Superior temporal gyrus (tissue), 1 donor: ENCODE measurements around the gene STPG2.

Source experiments
- DNase-seq: peaks from one replicate; pipeline ENCODE4 v3.0.0-alpha.2; 2016; ENCODE audit errors: extremely low spot score

Gene STPG2

DNA sequence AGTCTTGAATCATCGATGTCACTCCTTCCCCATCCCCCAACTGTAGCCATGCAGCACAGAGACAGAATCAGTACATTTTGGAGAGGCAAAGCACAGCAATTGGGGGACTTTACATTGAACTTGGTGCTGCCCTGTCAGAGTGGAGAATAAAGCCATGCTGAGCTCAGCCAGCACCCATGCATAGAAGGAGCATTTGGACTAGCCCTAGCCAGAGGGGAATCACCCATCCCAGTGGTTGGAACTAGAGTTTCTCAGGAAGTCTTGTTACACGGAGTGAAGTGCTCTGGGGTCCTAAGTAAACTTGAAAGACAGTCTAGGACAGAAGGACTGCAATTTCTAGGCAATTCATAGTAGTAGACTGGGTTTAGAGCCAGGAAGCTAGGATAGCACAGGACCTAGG, 49.6 kb downstream of the STPG2 start:
- no peak for DNase-seq

DNA sequence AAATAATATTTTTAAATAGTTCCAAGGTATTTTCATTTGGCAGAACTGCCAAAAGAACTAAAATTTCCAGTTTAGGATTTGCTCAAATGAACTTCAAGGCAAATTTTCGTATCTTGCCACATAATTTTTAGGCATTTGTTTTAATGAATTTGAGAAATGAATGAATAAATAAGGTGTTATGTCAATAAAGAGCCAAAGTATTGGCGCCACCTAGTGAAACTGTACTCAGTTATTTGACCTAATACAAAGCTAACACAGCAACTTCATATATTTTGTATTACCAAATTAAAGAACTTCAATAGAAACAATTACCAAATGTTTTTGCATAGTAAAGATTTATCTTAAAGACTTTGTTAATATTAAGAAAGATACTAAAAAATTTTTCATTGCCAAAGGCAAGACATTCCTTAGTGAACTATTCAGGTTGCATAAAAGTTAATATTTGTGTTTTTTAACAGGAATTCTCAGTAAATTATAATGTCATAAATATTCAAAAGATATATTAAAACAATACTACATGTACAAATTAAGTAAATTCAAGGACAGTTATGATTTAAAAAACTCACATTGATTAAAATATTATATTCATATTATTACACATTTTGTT, 50.3 kb downstream of the STPG2 start:
- DNase-seq: no peak

- no peak for DNase-seq
Observed at GRCh38 chr4:98081936-98082335, 61.3 kb downstream of the STPG2 start.

DNA sequence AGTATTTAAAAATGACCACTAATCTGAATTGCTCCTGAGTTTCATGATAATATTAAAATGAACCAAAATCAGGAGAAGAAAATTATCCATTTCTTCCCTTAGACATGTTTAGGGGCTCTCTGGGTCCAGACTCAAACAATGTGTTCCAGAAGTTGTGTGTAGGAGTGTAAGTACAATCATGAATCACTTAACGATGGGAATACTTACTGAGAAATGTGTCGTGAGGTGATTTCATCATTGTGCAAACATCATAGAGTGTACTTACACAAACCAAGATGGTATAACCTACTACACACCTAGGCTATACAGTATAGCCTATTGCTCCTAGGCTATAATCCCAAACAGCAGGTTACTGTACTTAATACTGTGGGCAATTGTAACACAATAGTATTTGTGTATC, 74.8 kb downstream of the STPG2 start:
- DNase-seq: no peak

- DNase-seq: no peak
Observed at GRCh38 chr4:98055800-98056501, 87.3 kb downstream of the STPG2 start.

GRCh38 chr4:98046665-98047064, 96.6 kb downstream of the STPG2 start:
- no peak for DNase-seq

DNA sequence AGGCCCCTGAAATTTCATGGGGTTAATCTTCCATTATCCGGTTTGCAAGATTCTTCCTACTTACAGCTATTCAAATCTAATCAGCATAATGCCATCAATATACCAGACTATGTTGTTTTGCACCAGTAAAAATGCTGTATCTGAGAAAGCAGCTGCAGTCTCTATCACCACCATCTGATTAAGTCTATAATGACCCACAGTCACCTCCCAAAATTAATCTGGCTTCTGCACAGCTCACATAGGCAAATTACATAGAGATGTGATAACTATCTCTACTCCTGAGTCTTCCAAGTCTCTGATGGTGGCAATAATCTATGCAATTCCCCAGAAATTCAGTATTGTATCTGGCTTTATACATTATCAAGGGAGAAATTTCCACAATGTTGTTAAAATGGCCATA, 113.2 kb downstream of the STPG2 start:
- no peak for DNase-seq

- DNase-seq: no peak
Observed at GRCh38 chr4:98027827-98028226, 115.4 kb downstream of the STPG2 start.

DNA sequence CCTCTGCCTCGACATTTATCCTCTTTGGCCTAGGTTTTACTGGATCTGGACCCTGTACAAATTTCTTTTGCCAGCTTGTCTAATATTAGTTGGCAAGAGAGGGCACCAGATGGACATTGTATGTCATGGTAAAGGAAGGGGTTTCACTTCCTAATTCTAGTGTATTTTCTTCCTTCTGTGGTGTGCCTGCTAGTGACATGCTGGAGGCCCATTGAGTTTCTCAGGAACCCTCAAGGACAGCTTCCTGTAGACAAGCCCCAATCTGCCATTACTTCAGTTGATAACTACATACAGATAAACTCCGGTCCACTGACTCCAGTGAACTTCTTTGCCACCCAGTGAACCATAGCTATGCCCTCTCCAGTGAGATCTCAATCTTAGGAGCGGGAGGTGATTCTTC, 116.9 kb downstream of the STPG2 start:
- DNase-seq: no peak

GRCh38 chr4:98006814-98007412, 136.4 kb downstream of the STPG2 start:
- DNase-seq: no peak

- DNase-seq: no peak
Observed at GRCh38 chr4:98006060-98006459, 137.2 kb downstream of the STPG2 start.

DNA sequence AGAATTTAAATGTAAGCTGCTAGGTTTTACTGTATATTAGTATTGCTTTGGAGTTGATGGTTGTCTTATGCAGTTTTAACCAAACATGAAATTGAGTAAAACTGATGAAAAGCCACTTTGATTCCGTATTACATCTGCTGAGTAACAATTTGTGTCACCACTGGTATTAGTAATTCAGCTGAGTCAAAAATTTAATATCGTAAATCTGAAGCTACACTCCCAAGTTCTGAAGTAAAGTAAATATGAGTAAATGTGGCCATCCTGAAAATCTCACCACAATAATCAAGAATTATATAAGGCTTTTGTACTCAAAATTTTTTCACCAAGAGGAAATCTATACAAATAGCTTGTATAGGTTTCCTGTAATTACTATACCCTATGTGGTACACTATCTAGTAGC, 142.3 kb downstream of the STPG2 start:
- DNase-seq: no peak

GRCh38 chr4:97998203-97998602, 145.1 kb downstream of the STPG2 start:
- no peak for DNase-seq

DNA sequence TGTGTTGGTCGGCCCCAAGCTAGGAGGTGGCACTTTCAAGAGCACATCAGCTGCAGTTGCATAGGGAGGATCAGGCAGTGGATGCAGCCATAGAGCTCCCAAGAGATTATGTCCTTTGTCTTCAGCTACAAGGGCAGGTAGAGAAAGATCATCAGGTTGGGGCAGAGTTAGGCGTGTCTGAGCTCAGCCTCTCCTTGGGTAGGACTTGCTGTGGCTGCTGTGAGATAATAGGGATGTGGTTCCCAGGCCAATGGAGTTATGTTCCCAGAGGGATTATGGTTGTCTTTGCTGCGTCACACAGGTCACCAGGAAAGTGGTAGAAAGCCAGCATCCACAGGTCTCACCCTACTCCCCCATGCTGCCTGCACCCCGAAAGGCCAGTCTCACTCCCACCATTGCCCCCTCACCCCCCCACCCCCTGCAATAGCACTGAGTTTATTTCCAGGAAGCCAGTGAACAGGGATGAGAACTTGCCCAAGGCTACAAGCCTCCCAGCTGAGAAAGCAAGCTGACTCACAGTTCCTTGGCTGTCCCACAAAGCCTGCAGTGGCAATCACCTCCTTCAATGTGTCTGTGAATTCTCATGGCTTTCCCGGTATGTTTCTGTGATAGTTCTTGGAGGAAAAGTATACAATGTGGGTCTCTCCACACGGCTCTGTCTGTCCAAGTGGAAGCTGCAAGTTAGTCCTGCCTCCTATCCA, 148.4 kb downstream of the STPG2 start:
- DNase-seq: no peak

- DNase-seq: no peak
Observed at GRCh38 chr4:97990409-97990808, 152.9 kb downstream of the STPG2 start.

GRCh38 chr4:97987019-97987648, 156.1 kb downstream of the STPG2 start:
- peak; percentile 61 for DNase-seq

- no peak for DNase-seq
Observed at GRCh38 chr4:97984545-97985131, 158.6 kb downstream of the STPG2 start.

- DNase-seq: no peak
Observed at GRCh38 chr4:97978791-97979488, 164.3 kb downstream of the STPG2 start.

DNA sequence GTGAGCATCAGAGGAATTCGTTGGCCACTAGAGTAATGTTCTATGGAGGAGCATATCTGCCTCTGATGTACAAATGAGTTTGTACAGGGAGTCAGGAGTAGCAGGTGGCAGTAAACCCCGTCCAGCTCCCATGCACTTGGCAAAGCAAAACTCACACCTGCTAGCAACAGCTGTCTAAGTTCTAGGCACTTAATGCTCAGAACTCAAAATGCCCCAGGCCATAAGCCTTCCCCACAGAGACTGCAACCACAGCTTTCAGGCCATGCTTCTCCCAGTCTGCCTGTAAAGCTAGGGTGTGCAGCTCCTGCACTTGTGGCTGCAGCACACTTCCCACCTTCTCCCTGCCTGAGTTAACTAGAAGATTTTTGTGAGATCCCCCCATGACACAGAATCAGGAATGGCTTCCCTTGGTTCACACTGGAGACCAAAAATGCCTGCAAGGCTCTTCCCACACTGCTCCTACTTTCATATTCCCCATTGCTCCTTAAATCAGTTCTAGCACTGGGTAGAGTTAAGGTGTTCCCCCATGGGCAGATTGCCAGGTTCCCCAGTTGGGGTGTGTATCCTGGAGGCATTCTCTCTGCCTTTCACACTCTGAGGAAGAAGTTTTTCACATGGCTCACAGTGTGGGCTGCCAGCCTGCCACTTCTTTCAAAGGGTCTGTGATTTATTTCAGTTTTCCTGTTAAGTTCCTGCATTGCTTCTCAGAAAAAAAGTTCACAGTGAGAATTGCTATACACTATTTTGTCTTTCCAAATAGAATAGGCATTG, 189.9 kb downstream of the STPG2 start:
- no peak for DNase-seq

DNA sequence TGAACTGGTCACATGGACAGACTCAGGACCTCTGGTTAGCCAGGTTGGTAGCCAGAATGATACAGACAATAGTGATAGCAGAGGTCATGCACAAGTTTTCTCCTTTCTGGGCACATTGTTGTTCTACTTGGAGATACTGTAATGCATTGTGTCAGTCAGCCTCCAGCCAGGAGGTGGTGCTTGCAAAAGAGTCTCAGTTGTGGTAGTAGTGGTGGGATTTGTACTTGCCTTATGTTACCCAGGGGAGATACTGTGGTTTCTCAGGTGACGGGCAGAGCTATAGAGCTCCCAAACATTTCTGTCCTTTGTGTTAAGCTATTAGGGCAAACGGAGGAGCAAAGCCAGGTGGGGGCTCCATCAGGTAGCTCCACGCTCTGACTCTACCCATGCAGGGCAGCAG, 190.5 kb downstream of the STPG2 start:
- no peak for DNase-seq

GRCh38 chr4:97950836-97951235, 192.4 kb downstream of the STPG2 start:
- no peak for DNase-seq
